Stimulated activated CD4-positive, alpha-beta T cell treated with anti-CD3 and anti-CD28 coated beads, Interleukin-12 subunit alpha, Interleukin-12 subunit beta, amount 100 ng/mL, for 4 hours (primary cell): ENCODE measurements around the gene SLC9A3.

Experiments
- DNase-seq: peaks from one replicate; pipeline ENCODE4 v3.0.0-alpha.2; 2020

SLC9A3 gene

DNA sequence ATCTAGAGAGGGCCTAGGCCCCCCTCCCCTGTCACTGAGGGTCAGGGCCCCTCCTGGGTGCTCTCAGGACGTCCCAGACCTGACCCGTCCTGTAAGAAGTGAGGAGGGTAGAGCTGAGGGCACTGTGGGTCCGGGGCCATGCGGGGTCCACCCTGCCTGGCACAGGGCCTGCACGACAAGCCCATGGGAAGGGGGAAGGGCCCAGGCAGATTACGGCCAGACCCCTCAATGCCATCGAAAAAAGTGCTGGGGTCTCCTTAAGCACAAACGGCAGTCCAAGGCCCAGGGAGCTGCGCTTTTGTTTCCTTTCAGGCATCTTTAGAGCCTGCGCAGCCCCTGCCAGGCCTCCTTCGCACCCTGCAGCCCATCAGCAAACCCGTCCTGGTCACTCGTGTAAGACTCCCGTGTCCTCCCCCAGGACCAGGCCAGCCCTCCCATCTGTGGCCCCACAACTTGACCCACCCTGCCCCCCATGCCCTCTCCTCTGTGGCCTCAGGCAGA is 85.7 kb downstream of the SLC9A3 start:
- no peak for DNase-seq

GRCh38 chr5:437281-437771 is 86.9 kb downstream of the SLC9A3 start:
- DNase-seq: no peak

GRCh38 chr5:436641-436975 is 87.6 kb downstream of the SLC9A3 start:
- no peak for DNase-seq

DNA sequence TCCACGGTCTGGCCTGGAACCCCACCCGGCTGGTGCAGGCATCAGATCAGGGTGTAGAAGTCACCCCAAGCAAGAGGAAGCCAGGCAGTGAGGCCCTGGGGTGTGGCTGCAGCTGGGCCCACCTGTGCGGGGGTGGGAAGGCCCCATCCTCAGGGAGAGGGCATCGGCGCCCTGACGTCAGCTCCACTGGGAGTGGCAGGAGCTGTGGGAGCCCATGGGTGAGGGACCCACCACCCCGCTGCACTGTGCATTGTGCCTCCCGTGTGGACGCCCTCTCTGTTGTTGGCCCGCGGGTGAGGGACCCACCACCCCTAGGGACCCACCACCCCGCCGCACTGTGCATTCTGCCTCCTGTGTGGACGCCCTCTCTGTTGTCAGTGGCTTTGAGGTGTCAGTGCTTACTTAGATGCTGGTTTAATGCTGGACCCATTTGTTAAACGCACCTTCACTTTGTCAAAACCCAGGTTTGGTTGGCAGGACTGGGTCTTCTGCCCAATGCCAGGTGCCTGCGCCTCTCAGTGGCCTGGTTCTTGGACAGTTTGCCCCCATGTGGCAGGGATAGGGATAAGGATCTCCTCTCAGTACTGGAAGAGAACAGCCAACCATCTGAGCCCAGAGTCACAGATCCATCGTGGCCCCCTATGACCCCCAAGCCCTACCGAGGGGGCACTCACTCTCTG is 88.1 kb downstream of the SLC9A3 start:
- DNase-seq: no peak

DNA sequence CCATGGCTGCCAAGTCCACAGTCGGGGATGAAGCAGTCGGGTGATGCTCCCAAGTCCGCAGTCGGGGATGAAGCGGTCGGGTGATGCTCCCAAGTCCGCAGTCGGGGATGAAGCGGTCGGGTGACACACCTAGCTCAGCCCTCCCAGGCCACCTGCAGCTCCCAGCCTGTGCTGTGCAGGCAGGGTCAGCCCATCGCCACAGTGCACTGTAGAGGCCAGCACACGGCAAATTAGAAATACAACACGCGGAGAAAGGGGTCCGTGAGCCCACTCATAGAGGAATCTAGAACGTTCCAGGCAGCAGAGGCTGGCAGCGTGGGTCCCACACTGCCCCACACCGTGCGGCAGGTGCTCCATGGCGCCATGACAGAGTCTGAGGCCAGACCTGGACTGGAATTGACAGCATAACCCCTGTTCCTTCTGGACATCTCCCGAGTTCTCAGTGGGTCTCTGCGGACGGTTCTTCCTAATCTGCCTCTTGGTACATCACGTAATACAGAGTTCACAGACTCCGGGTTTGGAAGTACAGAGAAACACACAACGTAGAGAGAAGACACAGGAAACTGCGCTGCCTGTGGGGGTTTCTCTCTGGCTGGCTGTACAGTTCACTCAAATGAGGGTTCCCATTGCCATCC is 89.0 kb downstream of the SLC9A3 start:
- no peak for DNase-seq

- DNase-seq: no peak
These were observed 89.7 kb downstream of the SLC9A3 start for GRCh38 chr5:434443-435146.

DNA sequence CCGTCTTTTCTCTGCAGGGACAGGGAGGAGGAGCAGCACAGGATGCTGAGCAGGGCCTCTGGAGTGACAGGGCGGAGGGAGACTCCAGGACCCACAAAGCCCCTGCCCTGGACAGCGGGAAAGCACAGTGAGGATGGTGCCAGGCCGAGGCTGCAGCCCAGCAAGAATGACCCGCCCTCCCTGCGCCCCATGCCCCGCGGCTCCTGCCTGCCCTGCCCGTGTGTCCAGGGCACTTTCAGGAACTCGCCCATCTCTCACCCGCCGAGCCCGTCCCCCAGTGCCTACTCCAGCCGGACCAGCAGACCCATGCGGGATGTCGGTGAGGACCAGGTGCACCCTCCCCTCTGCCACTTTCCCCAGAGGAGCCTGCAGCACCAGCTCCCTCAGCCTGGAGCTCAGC is 90.4 kb downstream of the SLC9A3 start:
- DNase-seq: no peak

GRCh38 chr5:432928-433791 is 91.1 kb downstream of the SLC9A3 start:
- no peak for DNase-seq

GRCh38 chr5:432201-432927 is 91.9 kb downstream of the SLC9A3 start:
- no peak for DNase-seq

- DNase-seq: no peak
These were observed 92.6 kb downstream of the SLC9A3 start for GRCh38 chr5:431711-432050.

DNA sequence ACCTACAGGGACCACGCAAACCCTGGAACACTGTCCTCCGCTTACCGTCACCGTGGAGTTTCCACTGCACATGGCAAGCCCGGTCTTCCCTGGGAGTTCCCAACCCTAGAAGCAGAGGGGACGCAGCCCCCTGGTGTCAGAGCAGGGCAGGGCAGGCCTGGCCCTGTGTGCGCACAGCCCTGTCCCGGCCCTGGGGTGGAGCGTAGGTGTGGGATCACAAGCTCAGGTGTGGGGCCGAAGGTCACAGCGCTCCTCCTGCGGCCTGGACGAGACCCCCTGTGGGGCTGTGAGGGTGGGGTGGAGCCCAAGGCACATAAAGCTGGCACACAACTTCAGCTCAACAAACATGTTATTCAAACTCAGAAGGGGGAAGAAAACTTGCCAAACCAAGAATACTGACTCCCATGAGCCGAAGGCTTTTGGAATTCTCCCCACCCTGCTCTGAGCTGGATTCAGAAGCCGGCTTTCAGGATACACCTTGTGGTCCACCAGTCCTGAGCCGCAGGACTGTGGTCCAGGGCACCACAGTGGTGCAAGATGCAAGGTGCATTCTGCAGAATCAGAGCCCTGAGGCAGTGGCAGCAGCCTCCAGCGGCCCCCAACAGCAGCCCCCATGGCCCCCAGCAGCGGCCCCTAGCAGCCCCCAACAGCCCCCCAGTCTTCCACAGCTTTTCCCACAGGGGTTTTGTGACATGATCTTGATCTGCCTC is 93.1 kb downstream of the SLC9A3 start:
- peak; percentile 56 for DNase-seq

GRCh38 chr5:430214-430925 is 93.9 kb downstream of the SLC9A3 start:
- DNase-seq: no peak

- no peak for DNase-seq
These were observed 94.6 kb downstream of the SLC9A3 start for GRCh38 chr5:429453-430188.

- DNase-seq: no peak
These were observed 95.3 kb downstream of the SLC9A3 start for GRCh38 chr5:428754-429452.

DNA sequence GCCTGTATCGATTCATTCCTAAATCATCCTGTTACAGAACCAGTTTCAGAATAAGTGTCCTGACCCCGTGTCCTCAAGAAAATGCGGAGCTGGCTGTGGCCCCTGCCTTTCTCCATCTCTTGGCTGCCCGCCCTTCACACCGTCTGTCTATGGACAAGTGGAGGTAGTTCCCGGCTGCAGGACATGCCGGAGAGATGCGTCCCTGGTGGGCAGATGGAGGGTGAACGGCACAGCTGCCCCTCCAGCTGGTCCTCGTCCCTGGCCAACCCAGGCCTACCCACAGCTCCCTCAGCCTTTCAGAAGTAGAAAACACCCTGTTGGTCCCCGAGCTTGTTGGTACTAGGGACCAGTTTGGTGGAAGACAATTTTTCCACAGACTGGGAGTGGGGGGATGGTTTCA is 96.0 kb downstream of the SLC9A3 start:
- DNase-seq: no peak

- DNase-seq: no peak
These were observed 96.7 kb downstream of the SLC9A3 start for GRCh38 chr5:427415-428087.

- DNase-seq: no peak
These were observed 97.8 kb downstream of the SLC9A3 start for GRCh38 chr5:426392-426976.

DNA sequence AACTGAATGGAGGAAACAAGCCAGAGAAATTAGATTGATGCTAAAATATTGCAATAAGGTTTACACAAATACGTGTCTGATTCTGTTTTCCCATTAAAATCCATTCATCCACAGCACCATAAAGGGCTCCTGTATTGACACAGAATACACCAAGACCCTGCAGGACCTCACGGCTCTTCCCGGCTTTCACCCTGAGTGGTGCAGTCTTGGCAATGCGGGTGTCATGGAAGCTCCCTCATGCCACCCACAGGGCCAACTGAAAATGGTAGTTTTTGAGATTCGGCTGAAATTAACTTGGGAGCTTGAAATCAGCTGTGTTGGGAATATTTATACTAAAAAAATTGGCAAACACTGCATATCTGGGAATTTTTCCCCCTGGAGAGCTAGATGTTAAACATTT is 98.5 kb downstream of the SLC9A3 start:
- DNase-seq: no peak
